ENCODE measurements around the gene ARNT2. TPM values are rescaled to one million over a fixed set of nuclear protein-coding genes. Genes with fewer than 3 reads are reported as not detected.

Gene ARNT2
- total and polyA plus RNA-seq, 4 donors, result 2.0 to 12.2 (median 5.5) TPM

- no peak for ATAC-seq (ENCODE audit: insufficient read depth, low FRiP score)
- Histone ChIP-seq H3K4me1 (ENCODE audit: control insufficient read depth in 5 of 5, insufficient read depth in 5 of 5, low read length in 5 of 5) (peaks cover 0 to 22% (median 4%) of the 10 kb centered on the region in 5 donors), H3K27ac (ENCODE audit: low read depth in 1 of 2, low read length in 1 of 2) (no peak overlapping the region), H3K9ac (ENCODE audit: insufficient read depth in 1 of 2, low read length in 2 of 2) (no peak overlapping the region), H3K27me3 (ENCODE audit: control insufficient read depth in 3 of 3, insufficient read depth in 3 of 3, low read length in 2 of 3) (no peaks in the 10 kb centered on the region), H3K36me3 (ENCODE audit: control insufficient read depth in 4 of 4, insufficient read depth in 4 of 4, low read length in 4 of 4) (peaks cover 0 to 38% (median 15%) of the 10 kb centered on the region in 4 donors), H3K4me3 (no peak overlapping the region), H3K9me3 (ENCODE audit: control insufficient read depth in 4 of 4, insufficient read depth in 3 of 4, low read length in 3 of 4) (no peaks in the 10 kb centered on the region)
- WGBS, 2 donors, result 56 to 58% methylated on average over 3 of the region's 3 CpGs
- TF ChIP-seq CTCF (IDR thresholded peaks at IDR 0.05; ENCODE audit: control extremely low read depth, extremely low read depth), result no peak
- DNase-seq, result no peak
Measured at GRCh38 chr15:80572337-80572736, 168.2 kb downstream of the ARNT2 start.

GRCh38 chr15:80573606-80574005 lies 169.4 kb downstream of the ARNT2 start:
- 78 to 81% methylated on average over 4 of the region's 4 CpGs for WGBS, 2 donors
- Histone ChIP-seq H3K36me3 (ENCODE audit: control insufficient read depth in 4 of 4, insufficient read depth in 4 of 4, low read length in 4 of 4) (peaks cover 0 to 50% (median 18%) of the 10 kb centered on the region in 4 donors), H3K9ac (ENCODE audit: insufficient read depth in 1 of 2, low read length in 2 of 2) (no peak overlapping the region), H3K27ac (ENCODE audit: low read depth in 1 of 2, low read length in 1 of 2) (no peak overlapping the region), H3K4me3 (no peak overlapping the region), H3K9me3 (ENCODE audit: control insufficient read depth in 4 of 4, insufficient read depth in 3 of 4, low read length in 3 of 4) (no peaks in the 10 kb centered on the region), H3K4me1 (ENCODE audit: control insufficient read depth in 5 of 5, insufficient read depth in 5 of 5, low read length in 5 of 5) (peaks cover 0 to 18% (median 4%) of the 10 kb centered on the region in 5 donors), H3K27me3 (ENCODE audit: control insufficient read depth in 3 of 3, insufficient read depth in 3 of 3, low read length in 2 of 3) (no peaks in the 10 kb centered on the region)
- ATAC-seq (ENCODE audit: insufficient read depth, low FRiP score), result no peak
- TF ChIP-seq CTCF (IDR thresholded peaks at IDR 0.05; ENCODE audit: control extremely low read depth, extremely low read depth), result no peak
- peak; percentile 38 to 82 (median 75) for DNase-seq

GRCh38 chr15:80574590-80574989 lies 170.4 kb downstream of the ARNT2 start:
- H3K4me3 ChIP-seq, result no peak overlapping the region
- 75 to 83% methylated on average over 6 of the region's 6 CpGs for WGBS, 2 donors
- H3K27me3 ChIP-seq (ENCODE audit: control insufficient read depth in 3 of 3, insufficient read depth in 3 of 3, low read length in 2 of 3), result no peaks in the 10 kb centered on the region
- H3K9me3 ChIP-seq (ENCODE audit: control insufficient read depth in 4 of 4, insufficient read depth in 3 of 4, low read length in 3 of 4), result no peaks in the 10 kb centered on the region
- peaks cover 0 to 18% (median 4%) of the 10 kb centered on the region in 5 donors for H3K4me1 ChIP-seq (ENCODE audit: control insufficient read depth in 5 of 5, insufficient read depth in 5 of 5, low read length in 5 of 5)
- H3K9ac ChIP-seq (ENCODE audit: insufficient read depth in 1 of 2, low read length in 2 of 2), result no peak overlapping the region
- no peak overlapping the region for H3K27ac ChIP-seq (ENCODE audit: low read depth in 1 of 2, low read length in 1 of 2)
- TF ChIP-seq CTCF (IDR thresholded peaks at IDR 0.05; ENCODE audit: control extremely low read depth, extremely low read depth), result no peak
- DNase-seq (no peak), ATAC-seq (ENCODE audit: insufficient read depth, low FRiP score) (no peak)
- H3K36me3 ChIP-seq (ENCODE audit: control insufficient read depth in 4 of 4, insufficient read depth in 4 of 4, low read length in 4 of 4), result peaks cover 0 to 44% (median 16%) of the 10 kb centered on the region in 4 donors

- TF ChIP-seq CTCF (IDR thresholded peaks at IDR 0.05; ENCODE audit: control extremely low read depth, extremely low read depth), result no peak
- H3K27me3 ChIP-seq (ENCODE audit: control insufficient read depth in 3 of 3, insufficient read depth in 3 of 3, low read length in 2 of 3), result no peaks in the 10 kb centered on the region
- no peak overlapping the region for H3K27ac ChIP-seq (ENCODE audit: low read depth in 1 of 2, low read length in 1 of 2)
- H3K9me3 ChIP-seq (ENCODE audit: control insufficient read depth in 4 of 4, insufficient read depth in 3 of 4, low read length in 3 of 4), result no peaks in the 10 kb centered on the region
- H3K9ac ChIP-seq (ENCODE audit: insufficient read depth in 1 of 2, low read length in 2 of 2), result no peak overlapping the region
- DNase-seq (peak in 1 of 3 donors; percentile 1), ATAC-seq (ENCODE audit: insufficient read depth, low FRiP score) (no peak)
- H3K36me3 ChIP-seq (ENCODE audit: control insufficient read depth in 4 of 4, insufficient read depth in 4 of 4, low read length in 4 of 4), result peaks cover 0 to 50% (median 20%) of the 10 kb centered on the region in 4 donors
- peaks cover 0 to 18% (median 4%) of the 10 kb centered on the region in 5 donors for H3K4me1 ChIP-seq (ENCODE audit: control insufficient read depth in 5 of 5, insufficient read depth in 5 of 5, low read length in 5 of 5)
- 95% methylated on average over 12 of the region's 12 CpGs for WGBS, 2 donors
- H3K4me3 ChIP-seq, result no peak overlapping the region
Measured at GRCh38 chr15:80576519-80577090, 172.4 kb downstream of the ARNT2 start.
